WERI-Rb-1 (cell line): ENCODE results near the gene SLC6A6.

Experiments
- DNase-seq: peaks from one replicate; pipeline ENCODE4 v3.0.0-alpha.2; 2020
- H3K27ac ChIP-seq: fragments of 250-450 bp; sonication (Bioruptor Pico); 2 replicates; pipeline ENCODE4 v1.5.1; 2020; ENCODE audit warnings: mild to moderate bottlenecking, moderate library complexity
- H3K27me3 ChIP-seq: fragments of 250-450 bp; sonication (Bioruptor Pico); 2 replicates; pipeline ENCODE4 v1.5.1; 2021; ENCODE audit warnings: mild to moderate bottlenecking, low read depth, moderate library complexity; ENCODE audit not compliant: insufficient read depth, severe bottlenecking
- H3K36me3 ChIP-seq: fragments of 250-450 bp; sonication (Bioruptor Pico); 2 replicates; pipeline ENCODE4 v1.5.1; 2020; ENCODE audit warnings: mild to moderate bottlenecking, moderate library complexity
- H3K4me3 ChIP-seq: 2 replicates; pipeline ENCODE4 v1.5.1; 2011; ENCODE audit warnings: low read depth, mild to moderate bottlenecking, control low read depth, low read length
- H3K9me3 ChIP-seq: fragments of 250-450 bp; sonication (Bioruptor Pico); 2 replicates; pipeline ENCODE4 v1.5.1; 2021; ENCODE audit warnings: mild to moderate bottlenecking, moderate library complexity; ENCODE audit not compliant: severe bottlenecking
- TF ChIP-seq, protein P1 (sequence below): IDR thresholded peaks from 2 replicates; pipeline ENCODE4 v1.5.1; 2011; ENCODE audit warnings: low read depth, mild to moderate bottlenecking, control low read depth, inconsistent platforms, low read length

SLC6A6 gene

GRCh38 chr3:14402304-14402811 is at the start of gene SLC6A6:
SLC6A6 (plus strand) TSS chr3:14402606; CDS start chr3:14443635, 41,029 bp downstream.
- H3K36me3 ChIP-seq = no peaks in the 10 kb centered on the region; the same call in 1 of the 2 replicates
- H3K27me3 ChIP-seq = no peaks in the 10 kb centered on the region
- peak within 1 kb of the TSS; percentile 86 for H3K27ac ChIP-seq
- peak within 1 kb of the TSS; percentile 76 for H3K4me3 ChIP-seq
- TF ChIP-seq, protein P1, sequence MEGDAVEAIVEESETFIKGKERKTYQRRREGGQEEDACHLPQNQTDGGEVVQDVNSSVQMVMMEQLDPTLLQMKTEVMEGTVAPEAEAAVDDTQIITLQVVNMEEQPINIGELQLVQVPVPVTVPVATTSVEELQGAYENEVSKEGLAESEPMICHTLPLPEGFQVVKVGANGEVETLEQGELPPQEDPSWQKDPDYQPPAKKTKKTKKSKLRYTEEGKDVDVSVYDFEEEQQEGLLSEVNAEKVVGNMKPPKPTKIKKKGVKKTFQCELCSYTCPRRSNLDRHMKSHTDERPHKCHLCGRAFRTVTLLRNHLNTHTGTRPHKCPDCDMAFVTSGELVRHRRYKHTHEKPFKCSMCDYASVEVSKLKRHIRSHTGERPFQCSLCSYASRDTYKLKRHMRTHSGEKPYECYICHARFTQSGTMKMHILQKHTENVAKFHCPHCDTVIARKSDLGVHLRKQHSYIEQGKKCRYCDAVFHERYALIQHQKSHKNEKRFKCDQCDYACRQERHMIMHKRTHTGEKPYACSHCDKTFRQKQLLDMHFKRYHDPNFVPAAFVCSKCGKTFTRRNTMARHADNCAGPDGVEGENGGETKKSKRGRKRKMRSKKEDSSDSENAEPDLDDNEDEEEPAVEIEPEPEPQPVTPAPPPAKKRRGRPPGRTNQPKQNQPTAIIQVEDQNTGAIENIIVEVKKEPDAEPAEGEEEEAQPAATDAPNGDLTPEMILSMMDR = peak; percentile 57
- H3K9me3 ChIP-seq = no peaks in the 10 kb centered on the region
- DNase-seq = peak; percentile 97

- Histone ChIP-seq H3K9me3 (no peaks in the 10 kb centered on the region), H3K27me3 (no peaks in the 10 kb centered on the region), H3K36me3 (no peaks in the 10 kb centered on the region), H3K27ac (peak overlapping the region; percentile 24; the same call in 1 of the 2 replicates), H3K4me3 (no peak overlapping the region)
- DNase-seq = peak; percentile 83
- TF ChIP-seq, protein P1 = no peak
Measured at GRCh38 chr3:14353502-14353901, 48.9 kb upstream of the SLC6A6 start.

GRCh38 chr3:14357463-14357862 is 44.9 kb upstream of the SLC6A6 start:
- TF ChIP-seq, protein P1 = no peak
- no peak overlapping the region for H3K27ac ChIP-seq
- H3K9me3 ChIP-seq = no peaks in the 10 kb centered on the region
- no peak overlapping the region for H3K4me3 ChIP-seq
- no peaks in the 10 kb centered on the region for H3K27me3 ChIP-seq
- H3K36me3 ChIP-seq = no peaks in the 10 kb centered on the region
- no peak for DNase-seq

DNA sequence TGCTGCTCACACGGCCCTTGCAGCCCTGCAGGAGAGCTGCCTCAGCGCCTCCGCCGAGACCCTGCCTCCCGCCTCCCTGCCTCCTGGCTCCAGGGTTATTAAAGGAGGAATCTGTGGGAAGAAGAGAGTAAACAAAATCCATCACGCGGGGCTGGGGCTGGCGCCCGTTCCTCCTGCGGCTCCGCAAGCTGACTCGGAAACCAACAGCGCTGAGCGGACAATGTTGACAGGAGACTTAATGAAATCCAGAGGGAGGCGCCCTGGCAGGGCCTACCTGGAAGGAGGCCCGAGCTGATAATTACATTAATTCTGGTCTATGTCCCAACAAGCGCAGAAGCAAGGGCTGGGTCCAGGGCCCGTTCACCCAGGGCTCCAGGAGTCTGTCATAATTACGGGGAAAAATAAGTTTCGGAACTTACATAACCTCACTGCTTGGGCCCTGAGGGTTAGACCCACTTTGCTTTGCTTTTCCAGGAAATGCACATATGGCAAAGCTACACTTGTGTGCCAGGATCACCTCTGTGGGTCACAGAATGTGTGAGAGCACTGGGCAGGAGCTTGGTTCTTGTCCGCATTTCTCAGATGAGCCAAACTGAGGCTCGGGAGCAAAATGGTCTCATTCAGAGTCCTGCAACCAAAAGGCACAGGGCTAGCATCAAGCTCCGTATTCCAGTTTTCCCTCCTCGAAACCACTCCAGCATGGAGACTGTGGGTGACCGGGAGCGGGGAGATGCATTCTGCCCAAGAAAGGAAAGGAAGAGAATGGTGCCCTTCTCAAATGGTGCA is 43.8 kb upstream of the SLC6A6 start:
- TF ChIP-seq, protein P1 = no peak
- H3K9me3 ChIP-seq = no peaks in the 10 kb centered on the region
- no peak for DNase-seq
- no peak overlapping the region for H3K27ac ChIP-seq
- H3K36me3 ChIP-seq = no peaks in the 10 kb centered on the region
- no peaks in the 10 kb centered on the region for H3K27me3 ChIP-seq
- no peak overlapping the region for H3K4me3 ChIP-seq

GRCh38 chr3:14359348-14359747 is 43.1 kb upstream of the SLC6A6 start:
- H3K4me3 ChIP-seq = no peak overlapping the region
- H3K27ac ChIP-seq = no peak overlapping the region
- H3K9me3 ChIP-seq = no peaks in the 10 kb centered on the region
- H3K36me3 ChIP-seq = no peaks in the 10 kb centered on the region
- TF ChIP-seq, protein P1 = no peak
- no peak for DNase-seq
- no peaks in the 10 kb centered on the region for H3K27me3 ChIP-seq
